K562 (cell line): Measurements from ENCODE around the gene ATP6V1G2. TPM values are rescaled to one million over a fixed set of nuclear protein-coding genes. Genes with fewer than 3 reads are reported as not detected.

Experiments
- ATAC-seq: fragments of 200-7000 bp; cut with Tn5 transposase; 3 replicates; pipeline ENCODE4 v1.9.1; 2020; ENCODE audit warnings: moderate library complexity
- BruUV-seq: library from RNA; stranded (reverse); fragments of 400-500 nt; replicated peaks from 2 replicates; lab custom pipeline; 2021; lab: Mats Ljungman, UMichigan
- CTCF ChIA-PET: fragments of 300-600 bp; formaldehyde crosslinking; extraction: SDS; loops from one replicate; lab custom pipeline; 2021; ENCODE audit warnings: low intra/inter-chr PET ratio; lab: Yijun Ruan, JAX
- POLR2A ChIA-PET: fragments of 300-600, 350-650 bp; sonication (Branson Sonifier 250); formaldehyde crosslinking; extraction: SDS; loops from one replicate; lab custom pipeline; 2021; ENCODE audit warnings: antibody characterized with exemption, inconsistent platforms; lab: Yijun Ruan, JAX
- DNase-seq, 4 experiments: peaks; one replicate each; pipeline versions ENCODE4 v3.0.0 to v3.0.0-alpha.2; 2011 to 2018; ENCODE audit warnings: low spot score in 3 of 4, mixed read lengths in 3 of 4; ENCODE audit errors: extremely low read depth in 1 of 4
- FAIRE-seq: peaks from 2 replicates; lab custom pipeline; 2011; peaks lifted over from hg19 to GRCh38; lab: Jason Lieb, UNC
- H2AFZ ChIP-seq: 2 replicates; pipeline ENCODE4 v1.6.0; 2011; ENCODE audit warnings: low read depth, low read length, control low read depth, inconsistent platforms
- H3K27ac ChIP-seq: fragments of 200-600 bp; 3 replicates; pipeline ENCODE4 v1.8.0; 2011; ENCODE audit warnings: low read depth, mild to moderate bottlenecking, control low read depth, inconsistent platforms, low read length, moderate library complexity, mixed read lengths; ENCODE audit errors: extremely low read depth
- H3K27me3 ChIP-seq, 2 experiments: fragments of 300-600 bp in 1 of 2; 2 replicates in 1 of 2; 3 replicates in 1 of 2; pipeline versions ENCODE4 v1.6.0 to v1.8.0; 2011; ENCODE audit warnings: inconsistent platforms in 2 of 2, low read length in 2 of 2, mild to moderate bottlenecking in 1 of 2, mixed read lengths in 1 of 2, moderate library complexity in 1 of 2; ENCODE audit not compliant: control insufficient read depth in 2 of 2, insufficient read depth in 2 of 2
- H3K36me3 ChIP-seq: fragments of 300-600 bp; 3 replicates; pipeline ENCODE4 v1.8.0; 2011; ENCODE audit warnings: mild to moderate bottlenecking, low read length, inconsistent platforms; ENCODE audit not compliant: control insufficient read depth, insufficient read depth
- H3K4me1 ChIP-seq, 2 experiments: fragments of 200-600 bp in 1 of 2; replicated peaks in 1 of 2; 2 replicates in 1 of 2; 3 replicates in 1 of 2; pipeline versions ENCODE4 v1.5.1 to v1.8.0; 2011; ENCODE audit warnings: inconsistent platforms in 2 of 2, low read length in 2 of 2, mild to moderate bottlenecking in 1 of 2, mixed read lengths in 1 of 2, moderate library complexity in 1 of 2; ENCODE audit not compliant: control insufficient read depth in 2 of 2, insufficient read depth in 2 of 2
- H3K4me2 ChIP-seq: 2 replicates; pipeline ENCODE4 v1.6.1; 2011; ENCODE audit warnings: low read length, control low read depth, inconsistent platforms, mixed read lengths; ENCODE audit not compliant: insufficient read depth
- H3K4me3 ChIP-seq: fragments of 200-600 bp; sonication (generic), shearing (Covaris generic); 2 replicates; pipeline ENCODE4 v1.5.1; 2016; ENCODE audit warnings: control low read depth, inconsistent platforms
- H3K79me2 ChIP-seq: fragments of 200-600 bp; 3 replicates; pipeline ENCODE4 v1.8.0; 2011; ENCODE audit warnings: low read length, inconsistent platforms; ENCODE audit not compliant: control insufficient read depth, insufficient read depth
- H3K9ac ChIP-seq, 2 experiments: 2 replicates each; pipeline versions ENCODE4 v1.6.0 to v1.6.1; 2011; ENCODE audit warnings: low read depth in 2 of 2, low read length in 2 of 2, control low read depth in 1 of 2, inconsistent platforms in 1 of 2, mild to moderate bottlenecking in 1 of 2, mixed read lengths in 1 of 2; ENCODE audit not compliant: insufficient read depth in 1 of 2
- H3K9me1 ChIP-seq: one replicate; pipeline ENCODE4 v1.6.0; 2011; ENCODE audit warnings: inconsistent platforms, mild to moderate bottlenecking, low read length, moderate library complexity; ENCODE audit not compliant: control insufficient read depth, insufficient read depth
- H3K9me3 ChIP-seq: replicated peaks from 2 replicates; pipeline ENCODE4 v1.5.1; 2011; ENCODE audit warnings: low read depth, low read length, inconsistent platforms; ENCODE audit not compliant: control insufficient read depth, insufficient read depth
- H4K20me1 ChIP-seq: replicated peaks from 2 replicates; pipeline ENCODE4 v1.6.1; 2011; ENCODE audit warnings: low read length, inconsistent platforms, mixed read lengths; ENCODE audit not compliant: control insufficient read depth, insufficient read depth
- CREB1 ChIP-seq, 2 experiments: sonication (generic) in 1 of 2; formaldehyde crosslinking in 1 of 2; IDR thresholded peaks; 2 replicates each; pipeline versions ENCODE4 v1.6.1 to v1.8.0; 2012 to 2022; ENCODE audit warnings: inconsistent platforms in 1 of 2, mild to moderate bottlenecking in 1 of 2, missing genetic modification reagents in 1 of 2, moderate library complexity in 1 of 2
- E2F4 ChIP-seq: sonication (generic); formaldehyde crosslinking; IDR thresholded peaks from 2 replicates; pipeline ENCODE4 v1.8.0; 2022; ENCODE audit warnings: mild to moderate bottlenecking, low read depth, missing genetic modification reagents
- E2F5 ChIP-seq: sonication (generic); formaldehyde crosslinking; IDR thresholded peaks from 2 replicates; pipeline ENCODE4 v1.8.0; 2022; ENCODE audit warnings: mild to moderate bottlenecking, missing genetic modification reagents
- NUFIP1 ChIP-seq: fragments of 450-650 bp; IDR thresholded peaks from 2 replicates; pipeline ENCODE4 v1.6.1; 2018; ENCODE audit not compliant: partially characterized antibody
- RFX7 ChIP-seq: fragments of 250-450 bp; sonication (Bioruptor Pico); IDR thresholded peaks from 2 replicates; pipeline ENCODE4 v1.5.1; 2021; ENCODE audit warnings: mild to moderate bottlenecking
- THRB ChIP-seq: fragments of 450-650 bp; formaldehyde crosslinking; conservative IDR thresholded peaks from 2 replicates; pipeline ENCODE4 v1.4.0; 2022; ENCODE audit warnings: mild to moderate bottlenecking, missing genetic modification characterization
- ZBTB26 ChIP-seq: fragments of 450-650 bp; formaldehyde crosslinking; IDR thresholded peaks from 2 replicates; pipeline ENCODE4 v1.4.0; 2022; ENCODE audit warnings: missing genetic modification characterization
- ZNF133 ChIP-seq: fragments of 250-450 bp; sonication (Bioruptor Pico); IDR thresholded peaks from 2 replicates; pipeline ENCODE4 v1.4.0; 2020; ENCODE audit warnings: mild to moderate bottlenecking
- ZNF277 ChIP-seq: fragments of 250-450 bp; sonication (Bioruptor Pico); IDR thresholded peaks from 2 replicates; pipeline ENCODE4 v1.8.0; 2022; ENCODE audit warnings: inconsistent platforms, mild to moderate bottlenecking, moderate library complexity, borderline replicate concordance
- WGBS: fragments of 100-300 bp; shearing (Covaris generic); methylation state at CpG from one replicate; pipeline ENCODE4 v1.1.6; 2016; ENCODE audit warnings: low coverage, mixed read lengths; ENCODE audit not compliant: insufficient coverage; ENCODE audit errors: missing lambda C conversion rate; 5-methylcytosine and 5-hydroxymethylcytosine counted together
- in situ Hi-C: fragments of 300-500 bp; cut with MboI; formaldehyde crosslinking; loops from 4 replicates; pipeline ENCODE4 v1.15.0; 2018; ENCODE audit warnings: inconsistent platforms, mixed read lengths
- intact Hi-C: fragments of 100-400 bp; cut with micrococcal nuclease; formaldehyde crosslinking; loops from 2 replicates; pipeline ENCODE4 v1.14.2; 2022
- polyA plus RNA-seq, 8 experiments: library from polyadenylated mRNA; depleted of rRNA in 4 of 8; stranded (reverse) in 5 of 8; unstranded in 3 of 8; fragments of >200 nt; fragmentation: Nextera tagmentation in 2 of 8; fragmentation: Illumina TruSeq in 1 of 8; extraction: Ambion mirVana in 2 of 8; extraction: Trizol in 1 of 8; gene quantifications; 2 replicates each; pipeline versions ENCODE4 v1.2.1 to v1.2.3, GENCODE V29; 2011 to 2014; ENCODE audit warnings: inconsistent platforms in 1 of 8, missing spikeins in 1 of 8
- total RNA-seq, 7 experiments: library from RNA; depleted of rRNA in 6 of 7; stranded (reverse); fragments of >200 nt in 6 of 7; fragmentation: Illumina TruSeq in 2 of 7; extraction: Trizol in 2 of 7; gene quantifications; 2 replicates each; pipeline versions ENCODE4 v1.2.1 to v1.2.3, GENCODE V29; 2011 to 2021; ENCODE audit warnings: low replicate concordance in 1 of 7
- TF ChIP-seq, protein P1 (sequence below): sonication (generic); formaldehyde crosslinking; IDR thresholded peaks from 2 replicates; pipeline ENCODE4 v1.9.0; 2022; ENCODE audit warnings: mild to moderate bottlenecking, missing genetic modification reagents
- TF ChIP-seq, protein P2 (sequence below): sonication (generic); formaldehyde crosslinking; IDR thresholded peaks from 2 replicates; pipeline ENCODE4 v1.8.1; 2022; ENCODE audit warnings: missing genetic modification reagents

The ATP6V1G2 gene
- total and polyA plus RNA-seq, 9 of the 15 experiments (the other 6 are each of a cell fraction or from before 2014, with no cell fraction given): 0.14 to 1.5 (median 0.33) TPM

- TF ChIP-seq E2F5 (CRISPR knock-in tag): no peak
- no peak for TF ChIP-seq NUFIP1
- no peak for TF ChIP-seq ZNF133
- TF ChIP-seq RFX7 (CRISPR knock-in tag): no peak
Measured at GRCh38 chr6:31569861-31570536, 23.6 kb upstream of the ATP6V1G2 start (continued).

- no peak overlapping the region for H3K27ac ChIP-seq
- BruUV-seq: no TSS peak
- no peaks in the 10 kb centered on the region for H3K9me1 ChIP-seq
- DNase-seq (no peak), ATAC-seq (no peak), FAIRE-seq (peak; percentile 67)
- in situ Hi-C loops: no loop called here
- ChIA-PET POLR2A (interaction anchor here (1.3 to 2.6 kb wide), 4 partner anchors 8 to 24 kb away, joined by 3 to 10 read pairs (median 6); partner anchors contain the start of gene NCR3), CTCF (no interaction called here)
- no peaks in the 10 kb centered on the region for H3K9me3 ChIP-seq
- H3K9ac ChIP-seq: no peak overlapping the region
- no peak overlapping the region for H2AFZ ChIP-seq
- no peaks in the 10 kb centered on the region for H3K27me3 ChIP-seq
- WGBS: 22% methylated on average over 3 of the region's 3 CpGs
- H3K4me2 ChIP-seq: no peak overlapping the region
- H3K79me2 ChIP-seq: no peaks in the 10 kb centered on the region
- H3K4me1 ChIP-seq: peaks cover 5 to 18% of the 10 kb centered on the region in 2 experiments; a peak in 4 of 5 replicates
- H4K20me1 ChIP-seq: no peaks in the 10 kb centered on the region
- intact Hi-C loops: no loop called here
- no peaks in the 10 kb centered on the region for H3K36me3 ChIP-seq
- H3K4me3 ChIP-seq: no peak overlapping the region
- TF ChIP-seq E2F4 (CRISPR knock-in tag) (no peak), CREB1 (IDR thresholded peaks at IDR 0.05) (no peak), CREB1 (CRISPR knock-in tag; IDR thresholded peaks at IDR 0.05) (0 out of 2 replicates have a peak, but pooled peaks have one; percentile 17), THRB (CRISPR knock-in tag) (0 out of 2 replicates have a peak, but pooled peaks have one; percentile 61), ZNF277 (no peak), ZBTB26 (0 out of 2 replicates have a peak, but pooled peaks have one; percentile 71)
- TF ChIP-seq, protein P1, sequence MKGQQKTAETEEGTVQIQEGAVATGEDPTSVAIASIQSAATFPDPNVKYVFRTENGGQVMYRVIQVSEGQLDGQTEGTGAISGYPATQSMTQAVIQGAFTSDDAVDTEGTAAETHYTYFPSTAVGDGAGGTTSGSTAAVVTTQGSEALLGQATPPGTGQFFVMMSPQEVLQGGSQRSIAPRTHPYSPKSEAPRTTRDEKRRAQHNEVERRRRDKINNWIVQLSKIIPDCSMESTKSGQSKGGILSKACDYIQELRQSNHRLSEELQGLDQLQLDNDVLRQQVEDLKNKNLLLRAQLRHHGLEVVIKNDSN (CRISPR knock-in tag): peak; percentile 28; the same call in 1 of the 2 replicates
- TF ChIP-seq, protein P2, sequence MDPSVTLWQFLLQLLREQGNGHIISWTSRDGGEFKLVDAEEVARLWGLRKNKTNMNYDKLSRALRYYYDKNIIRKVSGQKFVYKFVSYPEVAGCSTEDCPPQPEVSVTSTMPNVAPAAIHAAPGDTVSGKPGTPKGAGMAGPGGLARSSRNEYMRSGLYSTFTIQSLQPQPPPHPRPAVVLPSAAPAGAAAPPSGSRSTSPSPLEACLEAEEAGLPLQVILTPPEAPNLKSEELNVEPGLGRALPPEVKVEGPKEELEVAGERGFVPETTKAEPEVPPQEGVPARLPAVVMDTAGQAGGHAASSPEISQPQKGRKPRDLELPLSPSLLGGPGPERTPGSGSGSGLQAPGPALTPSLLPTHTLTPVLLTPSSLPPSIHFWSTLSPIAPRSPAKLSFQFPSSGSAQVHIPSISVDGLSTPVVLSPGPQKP: no peak
Measured at GRCh38 chr6:31568537-31568961, 22.1 kb upstream of the ATP6V1G2 start.
